Erythroblast (primary cell): Measurements from ENCODE around the gene HIBADH.

ENCODE experiments used
- GATA1 ChIP-seq: IDR thresholded peaks from 2 replicates; pipeline ENCODE4 v1.6.1; 2011; ENCODE audit warnings: low read depth, mild to moderate bottlenecking, control low read depth, low read length, moderate library complexity
- POLR2A ChIP-seq: IDR thresholded peaks from 2 replicates; pipeline ENCODE4 v1.6.1; 2011; ENCODE audit warnings: mild to moderate bottlenecking, low read length

- TF ChIP-seq POLR2A, result no peak
- no peak for TF ChIP-seq GATA1
These were observed 61.5 kb downstream of the HIBADH start for GRCh38 chr7:27601217-27601616.
